NAMALWA (cell line): ENCODE measurements around the gene DYNC1I2.

Experiments
- DNase-seq: peaks from one replicate; pipeline ENCODE4 v3.0.0-alpha.2; 2015; ENCODE audit warnings: low spot score

Gene DYNC1I2

GRCh38 chr2:171687287-171688128 lies at the start of gene DYNC1I2:
Gene DYNC1I2 (plus strand): TSS chr2:171687469. CDS start chr2:171690156, 2,687 bp downstream.
- peak; percentile 82 for DNase-seq

- no peak for DNase-seq
Measured at GRCh38 chr2:171651667-171652415, 35.4 kb upstream of the DYNC1I2 start.

- no peak for DNase-seq
Measured at GRCh38 chr2:171652416-171652785, 34.9 kb upstream of the DYNC1I2 start.

- peak; percentile 72 for DNase-seq
Measured at GRCh38 chr2:171655586-171655985, 31.7 kb upstream of the DYNC1I2 start.

GRCh38 chr2:171667041-171667440 lies 20.2 kb upstream of the DYNC1I2 start:
- no peak for DNase-seq

- no peak for DNase-seq
Measured at GRCh38 chr2:171668183-171668582, 19.1 kb upstream of the DYNC1I2 start.

- no peak for DNase-seq
Measured at GRCh38 chr2:171669121-171669520, 18.1 kb upstream of the DYNC1I2 start.

- no peak for DNase-seq
Measured at GRCh38 chr2:171670655-171671054, 16.6 kb upstream of the DYNC1I2 start.

GRCh38 chr2:171671867-171672266 lies 15.4 kb upstream of the DYNC1I2 start:
- no peak for DNase-seq

- no peak for DNase-seq
Measured at GRCh38 chr2:171673905-171674304, 13.4 kb upstream of the DYNC1I2 start.

GRCh38 chr2:171675810-171676345 lies 11.4 kb upstream of the DYNC1I2 start:
- no peak for DNase-seq

GRCh38 chr2:171678619-171679018 lies 8.7 kb upstream of the DYNC1I2 start:
- no peak for DNase-seq

- peak; percentile 57 for DNase-seq
Measured at GRCh38 chr2:171688129-171688465, 828 bp downstream of the DYNC1I2 start.

GRCh38 chr2:171692331-171692730 lies 5.1 kb downstream of the DYNC1I2 start:
- no peak for DNase-seq

GRCh38 chr2:171702781-171703556 lies 15.7 kb downstream of the DYNC1I2 start:
- DNase-seq = no peak

- peak; percentile 69 for DNase-seq
Measured at GRCh38 chr2:171703574-171704347, 16.5 kb downstream of the DYNC1I2 start.

GRCh38 chr2:171706152-171706803 lies 19.0 kb downstream of the DYNC1I2 start:
- peak; percentile 66 for DNase-seq

GRCh38 chr2:171707752-171708151 lies 20.5 kb downstream of the DYNC1I2 start:
- DNase-seq = no peak

GRCh38 chr2:171709011-171709685 lies 21.9 kb downstream of the DYNC1I2 start:
- no peak for DNase-seq

- no peak for DNase-seq
Measured at GRCh38 chr2:171711351-171711750, 24.1 kb downstream of the DYNC1I2 start.
